NCI-H524 (cell line): ENCODE data around the gene DDX49.
A peak's percentile ranks its signal among the peaks of the same experiment; 100 is the strongest.
"Not testable (repeated sequence)": the region's sequence is repeated elsewhere in the genome, so short reads cannot be mapped to it uniquely, and the experiment has no call there.

Experiments
- DNase-seq, 2 experiments: peaks; one replicate each; lab custom pipeline; 2025; lab: John Stamatoyannopoulos, UW

Gene DDX49

DNA sequence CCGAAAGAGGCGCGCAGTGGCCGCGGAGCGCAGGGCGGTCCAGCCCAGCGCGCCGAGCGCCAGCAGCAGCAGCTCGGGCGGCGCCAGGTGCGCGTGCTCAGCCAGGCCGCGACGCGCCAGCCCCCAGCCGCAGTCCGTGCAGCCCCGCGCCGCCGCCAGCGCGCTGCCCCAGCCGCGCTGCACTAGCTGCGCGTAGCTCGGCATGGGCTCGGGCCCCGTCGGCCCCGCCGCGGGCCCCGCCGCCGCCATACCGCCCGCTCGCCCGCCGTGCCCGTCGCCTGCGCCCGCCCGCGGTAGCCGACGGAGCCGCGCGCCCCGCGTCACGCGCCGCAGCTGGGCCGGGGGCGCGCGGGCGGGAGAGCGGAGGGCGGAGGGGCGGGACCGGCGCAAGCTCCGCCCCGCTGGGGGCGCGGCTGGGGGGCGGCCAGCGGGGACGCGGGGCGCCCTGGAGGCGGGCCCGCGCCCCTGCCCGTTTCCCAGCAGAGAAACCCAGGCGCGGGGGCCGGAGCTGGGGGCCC, 23.6 kb upstream of the DDX49 start, which contains the start of gene CERS1:
TSS of gene CERS1 (minus strand) at position 335 of the 518 bp plus-strand sequence. CDS start at position 249, 86 bp downstream.
- DNase-seq, result peak; percentile 15 to 54

DNA sequence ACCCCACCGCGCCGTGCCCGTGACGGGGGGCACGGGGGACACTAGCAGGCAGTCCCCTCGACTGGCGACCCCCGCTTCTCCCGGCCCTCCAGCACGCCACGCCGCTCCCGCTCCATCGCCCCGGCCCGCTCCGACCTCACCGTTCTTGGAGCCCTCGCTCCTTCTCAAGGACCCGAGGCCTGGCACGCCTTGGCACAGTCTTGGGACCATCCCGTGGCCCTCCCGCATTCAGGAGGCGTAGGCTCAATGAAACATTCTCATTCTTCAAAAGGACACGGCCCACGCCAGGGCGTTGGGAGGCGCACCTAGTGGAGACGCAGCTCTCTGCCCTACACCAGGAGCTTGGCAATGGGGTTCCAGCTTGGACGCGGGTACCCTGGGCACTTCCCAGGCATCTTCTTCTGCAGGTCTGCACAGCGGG, 23.1 kb upstream of the DDX49 start:
- peak in 1 of 2 experiments; percentile 43 for DNase-seq

DNA sequence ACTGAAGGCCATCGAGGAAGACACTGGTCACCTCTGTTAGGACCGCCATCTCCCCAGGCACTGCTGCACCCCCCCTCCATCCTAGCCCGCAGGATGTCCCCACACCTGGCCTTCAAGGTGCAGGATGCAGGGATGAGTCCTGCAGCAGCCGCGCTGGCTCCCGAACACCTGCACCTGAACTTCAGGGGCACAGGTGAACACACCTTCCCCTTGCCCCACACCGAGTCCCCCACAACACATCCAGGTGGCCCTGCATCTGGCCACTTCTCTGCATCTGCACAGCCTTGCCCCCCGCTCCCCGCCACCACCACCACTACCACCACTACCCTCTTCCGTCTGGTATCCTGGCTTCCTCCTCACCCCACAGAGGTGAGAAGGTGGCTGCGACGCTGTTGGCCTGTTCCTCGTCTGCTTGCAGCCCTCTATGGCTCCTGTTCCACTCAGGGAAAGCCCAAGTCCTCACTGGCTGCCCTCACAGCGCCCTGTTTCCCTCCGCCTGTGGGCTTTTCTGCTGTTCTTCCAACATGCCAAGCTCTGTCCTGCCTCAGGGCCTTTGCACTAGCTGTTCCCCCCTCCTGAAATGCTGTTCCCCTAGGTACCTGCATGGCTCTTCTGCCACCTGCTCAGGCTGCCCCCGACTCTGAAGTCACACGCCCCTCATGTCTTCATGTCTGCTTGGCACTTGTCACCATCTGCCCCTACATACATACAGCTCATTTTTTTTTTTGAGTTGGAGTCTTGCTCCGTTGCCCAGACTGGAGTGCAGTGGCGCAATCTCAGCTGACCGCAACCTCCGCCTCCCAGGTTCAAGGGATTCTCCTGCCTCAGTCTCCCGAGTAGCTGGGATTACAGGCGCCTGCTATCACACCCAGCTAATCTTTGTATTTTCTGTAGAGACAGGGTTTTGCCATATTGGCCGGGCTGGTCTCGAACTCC, 22.2 kb upstream of the DDX49 start:
- DNase-seq, result no peak

DNA sequence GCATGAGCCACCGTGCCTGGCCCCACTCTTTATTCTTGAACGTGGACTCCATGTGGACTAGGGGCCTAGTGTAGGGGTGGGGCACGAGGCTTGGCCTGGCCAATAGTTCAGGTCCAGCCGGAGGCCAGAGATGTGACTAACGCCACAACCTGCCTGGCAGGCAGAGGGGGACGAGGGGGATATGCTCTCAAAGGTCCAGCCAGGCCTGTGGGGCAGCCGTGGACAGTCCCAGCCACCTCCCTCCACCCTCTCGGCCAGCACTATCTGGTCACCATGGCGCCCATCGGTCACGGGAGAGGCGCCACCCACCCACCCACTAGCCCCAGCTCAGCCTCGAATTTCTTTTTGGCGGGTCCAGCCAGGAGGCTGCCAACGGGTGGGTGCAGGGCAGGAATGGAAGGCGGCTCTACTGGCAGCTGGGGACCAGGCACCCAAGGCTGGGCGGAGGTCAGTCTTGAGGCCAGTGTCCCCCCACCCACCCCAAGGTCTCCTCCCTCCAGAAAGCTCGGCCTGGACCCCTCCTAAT, 21.4 kb upstream of the DDX49 start:
- DNase-seq, result no peak

DNA sequence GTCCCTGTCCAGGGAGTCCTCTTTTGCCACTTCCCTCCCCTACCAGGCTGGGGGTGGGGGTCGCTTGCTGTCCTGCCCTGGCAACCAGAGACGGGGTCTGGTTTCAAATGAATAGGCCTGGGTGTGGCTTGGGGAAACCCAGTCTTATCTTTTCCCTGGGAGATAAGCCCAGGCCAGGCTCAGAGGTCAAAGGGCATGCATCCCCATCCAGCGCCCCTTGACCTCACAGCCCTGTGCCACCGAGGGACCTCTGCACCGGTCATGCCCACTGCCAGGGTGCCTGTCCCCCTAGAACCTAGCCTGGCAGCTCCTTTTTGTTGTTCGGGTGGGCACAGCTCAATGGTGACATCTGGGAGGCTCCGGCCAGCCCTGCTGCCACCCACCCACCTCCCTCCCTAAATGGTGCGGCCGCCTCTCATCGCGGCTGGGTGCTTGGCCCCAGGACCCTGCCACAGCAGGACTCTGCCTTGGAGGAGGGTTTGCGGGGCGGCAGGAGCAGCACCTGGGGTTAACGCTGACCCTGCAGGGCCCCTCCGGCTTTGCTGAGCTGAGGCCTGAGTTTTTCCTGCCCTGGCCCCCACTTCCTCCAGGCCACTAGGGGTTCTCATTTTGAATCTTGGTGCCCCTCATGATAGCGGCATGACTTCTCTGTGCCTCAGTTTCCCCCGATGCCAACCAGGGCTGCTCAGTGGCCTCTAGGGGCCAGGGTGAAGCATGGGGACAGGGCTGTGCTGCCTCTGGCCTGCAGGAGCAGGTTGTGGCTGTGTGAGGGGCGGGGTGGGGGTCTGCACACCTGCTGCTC, 20.7 kb upstream of the DDX49 start:
- no peak for DNase-seq

DNA sequence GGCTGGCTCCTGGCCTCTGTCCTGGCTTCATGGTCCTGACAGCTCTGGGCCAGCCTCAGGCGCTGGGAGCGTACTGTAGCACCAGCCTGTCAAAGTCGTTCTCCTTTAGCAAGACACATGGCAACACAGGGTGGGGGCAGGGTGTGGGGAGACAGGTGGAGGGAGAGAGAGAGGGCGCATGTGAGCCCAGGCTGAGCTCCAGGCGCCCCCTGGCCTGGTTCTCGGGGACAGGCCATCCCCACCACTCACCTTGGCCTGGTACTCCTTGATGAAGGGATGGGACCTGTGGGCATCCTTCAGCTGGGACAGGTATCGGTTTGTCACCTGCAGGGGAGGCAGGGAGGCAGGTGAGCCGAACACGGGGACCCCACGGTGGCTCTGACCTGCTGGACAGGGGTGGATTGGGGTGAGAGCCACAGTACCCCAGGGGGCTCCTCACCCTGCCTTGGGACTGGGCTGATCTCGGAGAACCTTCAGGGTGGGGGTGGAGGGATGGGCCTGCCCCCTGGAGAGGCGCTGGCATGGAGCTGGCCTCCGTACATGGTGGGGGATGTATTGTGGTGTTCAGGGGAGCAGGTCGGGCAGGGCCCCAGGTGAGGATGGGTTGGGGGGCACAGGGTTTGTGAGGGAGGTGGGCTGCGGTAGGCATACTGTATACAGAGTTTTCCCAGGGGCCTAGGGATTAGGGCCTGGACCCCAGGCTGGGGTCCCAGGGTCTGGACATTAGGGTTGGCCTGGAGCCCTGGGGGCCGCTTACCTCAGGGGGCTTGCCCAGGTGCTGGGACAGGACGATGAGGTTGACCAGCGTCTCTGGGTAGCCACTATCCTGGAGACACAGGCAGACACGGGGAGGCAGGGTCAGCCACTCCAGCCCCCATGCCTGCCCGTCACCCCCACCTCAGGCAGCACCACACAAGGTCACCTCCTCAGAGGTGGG, 19.6 kb upstream of the DDX49 start:
- DNase-seq, result peak; percentile 14 to 45

DNA sequence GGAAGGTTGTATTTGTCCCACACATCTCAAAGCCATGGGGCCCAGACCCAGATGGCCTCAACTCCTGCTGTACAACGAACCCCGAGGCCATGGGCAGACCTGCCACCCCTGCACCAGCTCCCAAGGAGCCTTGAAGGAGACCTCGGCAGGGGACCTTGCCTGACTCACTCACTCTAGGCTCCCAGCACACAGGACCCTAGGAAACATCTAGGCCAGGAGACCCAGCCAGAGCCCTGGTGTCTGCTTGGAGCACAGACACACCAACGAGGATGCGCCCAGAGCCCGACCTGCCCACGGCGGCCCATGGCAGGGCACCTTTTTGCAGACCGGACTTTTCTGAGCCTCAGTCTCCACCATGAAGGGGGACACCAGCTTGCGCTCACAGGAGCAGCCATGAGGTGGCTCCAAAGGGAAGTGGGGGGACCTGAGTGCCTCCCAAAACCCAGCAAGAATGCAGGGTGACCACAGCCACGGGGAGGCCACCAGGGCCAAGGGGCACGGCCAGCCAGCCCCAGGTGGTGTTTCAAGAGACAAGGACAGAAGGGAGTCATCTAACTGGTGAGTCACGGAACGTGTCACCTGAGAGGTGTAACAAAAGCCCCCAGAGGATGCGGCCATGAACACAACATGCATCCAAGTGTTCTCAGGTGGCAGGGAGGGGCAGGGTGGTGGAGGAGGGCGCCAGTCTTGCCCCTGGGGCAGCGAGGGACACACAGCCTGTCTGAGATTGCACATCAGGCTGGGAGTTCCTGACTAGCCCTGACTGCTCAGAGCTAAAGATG, 18.6 kb upstream of the DDX49 start:
- no peak for DNase-seq

DNA sequence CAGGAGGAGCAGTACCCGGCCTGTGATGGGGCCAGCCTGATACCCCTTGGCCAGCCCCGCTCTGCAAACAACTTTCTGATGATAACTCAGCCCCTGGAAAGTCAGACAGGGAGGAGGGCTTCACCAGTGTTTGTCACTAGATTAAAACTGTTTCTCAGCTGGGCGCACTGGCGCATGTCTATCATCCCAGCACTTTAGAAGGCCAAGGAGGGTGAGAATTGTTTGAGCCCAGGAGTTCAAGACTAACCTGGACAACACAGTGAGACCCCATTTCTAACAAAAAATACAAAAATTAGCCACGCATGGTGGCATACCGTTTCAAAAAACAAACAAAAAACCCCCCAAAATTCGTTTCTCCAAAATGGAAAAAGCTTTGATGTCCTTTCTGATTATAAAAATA, 18.0 kb upstream of the DDX49 start:
- no peak for DNase-seq

DNA sequence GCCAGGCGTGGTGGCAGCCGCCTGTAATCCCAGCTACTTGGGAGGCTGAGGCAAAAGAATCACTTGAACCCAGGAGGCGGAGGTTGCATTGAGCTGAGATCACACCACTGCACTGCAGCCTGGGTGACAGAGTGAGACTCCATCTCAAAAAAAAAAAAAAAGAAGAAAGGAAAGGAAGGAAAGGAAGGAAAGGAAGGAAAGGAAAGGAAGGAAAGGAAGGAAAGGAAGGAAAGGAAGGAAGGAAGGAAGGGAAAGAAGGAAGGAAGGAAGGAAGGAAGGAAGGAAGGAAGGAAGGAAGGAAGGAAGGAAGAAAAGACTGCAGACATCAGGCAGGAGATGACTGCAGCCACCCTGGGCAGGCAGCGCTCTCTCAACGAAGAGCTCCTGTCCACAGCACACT, 17.0 kb upstream of the DDX49 start:
- DNase-seq, result not testable (repeated sequence)

DNA sequence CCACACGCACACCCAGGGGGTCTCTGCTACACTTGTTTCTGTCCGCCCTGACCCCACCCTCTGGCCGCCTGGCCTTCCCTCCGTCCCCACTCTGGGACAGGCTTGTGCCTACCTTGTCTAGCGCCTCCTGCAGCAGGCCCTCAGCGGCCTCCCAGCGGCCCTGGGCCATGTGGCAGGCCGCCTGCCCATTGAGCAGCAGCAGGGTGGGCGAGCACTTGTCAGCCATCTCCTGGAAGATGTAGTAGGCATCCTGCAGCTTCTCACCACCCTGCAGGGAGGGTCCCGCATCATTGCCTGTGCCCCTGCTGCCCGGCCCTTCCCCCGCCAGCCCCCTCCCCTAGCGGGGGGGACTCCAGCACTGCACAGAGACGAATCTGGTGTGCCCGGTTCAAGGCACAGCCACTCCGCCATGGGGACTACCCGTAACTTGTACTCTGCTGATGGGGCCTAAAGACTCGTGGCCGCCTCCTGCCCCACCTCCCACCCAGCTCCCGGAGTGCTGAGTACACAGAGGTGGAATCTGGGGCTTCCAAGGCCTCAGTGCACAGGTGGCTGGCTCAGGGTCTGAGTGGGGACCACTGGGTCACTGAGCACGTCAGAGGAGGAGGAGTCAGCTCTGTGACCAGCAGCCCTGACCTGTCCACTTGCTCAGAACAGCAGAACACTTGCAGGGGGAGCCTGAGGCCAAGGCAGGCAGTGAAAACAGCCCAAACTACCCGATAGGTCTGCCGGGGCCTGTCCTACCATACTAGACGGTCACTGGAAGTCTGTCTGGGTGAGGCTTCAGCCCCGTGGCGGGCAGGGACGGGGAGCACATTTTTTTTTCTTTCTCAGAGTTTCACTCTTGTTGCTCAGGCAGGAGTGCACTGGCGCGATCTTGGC, 16.1 kb upstream of the DDX49 start:
- DNase-seq, result no peak

DNA sequence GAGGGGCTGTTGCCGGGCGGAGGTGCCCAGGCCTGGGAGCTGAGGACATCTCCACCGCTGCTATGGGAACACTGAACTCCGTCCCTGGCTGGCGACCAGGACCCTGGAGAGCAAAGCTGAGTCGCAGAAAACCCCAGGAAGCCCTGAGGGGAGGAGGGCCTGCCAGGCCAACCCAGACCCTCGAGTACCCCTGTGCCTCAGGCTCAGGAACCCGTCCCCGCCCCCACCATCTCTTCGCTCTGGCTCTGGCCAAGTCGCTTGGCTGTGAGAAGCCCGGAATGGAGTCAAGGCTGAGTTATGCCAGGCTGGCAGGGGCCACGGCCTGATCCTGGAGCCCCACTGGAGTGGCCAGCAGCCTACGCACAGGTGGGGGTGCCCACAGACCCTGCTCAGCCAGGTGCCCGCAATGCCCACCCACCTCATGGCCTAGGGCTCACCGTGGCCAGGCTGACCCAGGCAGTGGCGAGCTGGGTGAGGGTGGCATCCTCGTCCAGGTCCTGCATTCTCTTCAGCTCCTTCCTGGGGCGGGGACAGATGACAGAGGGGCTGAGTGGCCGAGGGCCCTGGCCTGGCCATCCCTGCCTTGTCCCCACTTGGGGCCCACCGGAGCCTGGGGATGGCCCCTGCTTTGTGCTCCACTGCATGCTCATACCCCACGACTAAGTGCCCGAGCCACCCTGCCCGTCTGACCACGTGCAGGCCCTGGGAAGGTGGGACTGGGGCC, 15.0 kb upstream of the DDX49 start:
- DNase-seq, result no peak

DNA sequence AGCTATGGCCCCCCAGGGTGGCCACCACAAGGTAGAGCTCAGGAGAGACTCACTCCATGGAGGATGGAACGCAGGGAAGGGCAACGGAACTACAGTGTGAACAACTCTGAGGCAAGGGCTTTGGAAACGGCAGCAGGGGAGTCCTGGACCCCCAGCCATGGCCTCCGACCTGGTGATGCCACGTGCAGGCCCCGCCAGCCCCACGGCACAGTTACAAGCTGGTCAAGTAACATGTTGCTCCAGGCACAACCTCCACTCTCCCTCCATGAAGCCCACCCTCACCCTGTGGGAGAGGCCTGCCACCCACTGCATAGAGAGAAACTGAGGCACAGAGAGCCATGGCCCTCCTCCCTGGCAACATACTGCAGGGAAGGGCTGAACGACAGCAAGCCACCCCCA, 14.5 kb upstream of the DDX49 start:
- DNase-seq, result no peak

DNA sequence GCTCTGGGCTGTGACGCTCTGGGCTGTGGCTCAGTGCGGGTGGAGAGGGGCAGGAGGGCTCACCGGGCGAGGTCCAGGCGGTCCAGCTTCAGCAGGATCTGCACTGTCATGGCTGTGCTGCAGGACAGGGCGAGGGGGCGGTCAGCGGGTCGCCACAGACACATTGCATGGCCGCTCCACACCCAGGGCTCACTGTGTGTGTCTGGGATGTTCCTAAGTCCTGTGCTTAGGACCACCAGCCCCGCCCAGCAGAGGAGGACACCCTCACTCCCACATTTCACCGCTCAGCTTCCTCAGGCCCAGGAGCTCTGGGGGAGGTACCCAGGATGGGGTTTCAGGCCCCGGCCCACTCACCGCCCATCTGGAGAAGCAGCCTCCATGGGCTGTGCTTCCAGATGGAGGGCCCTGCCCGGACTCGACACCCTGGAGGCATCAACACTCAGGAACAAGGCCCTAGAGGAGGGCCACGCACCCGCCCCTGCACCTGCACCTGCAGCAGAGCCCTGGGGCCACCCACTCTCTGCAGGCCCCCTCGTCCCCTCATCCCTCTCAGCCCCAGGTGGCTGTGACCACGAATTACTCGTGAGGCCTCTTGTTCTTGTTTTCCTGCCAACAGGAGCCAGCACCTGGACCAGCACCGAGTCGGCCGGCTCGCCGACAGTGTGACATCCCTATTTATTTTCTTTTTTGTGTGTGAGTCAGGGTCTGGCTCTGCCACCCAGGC, 13.8 kb upstream of the DDX49 start:
- DNase-seq, result no peak

DNA sequence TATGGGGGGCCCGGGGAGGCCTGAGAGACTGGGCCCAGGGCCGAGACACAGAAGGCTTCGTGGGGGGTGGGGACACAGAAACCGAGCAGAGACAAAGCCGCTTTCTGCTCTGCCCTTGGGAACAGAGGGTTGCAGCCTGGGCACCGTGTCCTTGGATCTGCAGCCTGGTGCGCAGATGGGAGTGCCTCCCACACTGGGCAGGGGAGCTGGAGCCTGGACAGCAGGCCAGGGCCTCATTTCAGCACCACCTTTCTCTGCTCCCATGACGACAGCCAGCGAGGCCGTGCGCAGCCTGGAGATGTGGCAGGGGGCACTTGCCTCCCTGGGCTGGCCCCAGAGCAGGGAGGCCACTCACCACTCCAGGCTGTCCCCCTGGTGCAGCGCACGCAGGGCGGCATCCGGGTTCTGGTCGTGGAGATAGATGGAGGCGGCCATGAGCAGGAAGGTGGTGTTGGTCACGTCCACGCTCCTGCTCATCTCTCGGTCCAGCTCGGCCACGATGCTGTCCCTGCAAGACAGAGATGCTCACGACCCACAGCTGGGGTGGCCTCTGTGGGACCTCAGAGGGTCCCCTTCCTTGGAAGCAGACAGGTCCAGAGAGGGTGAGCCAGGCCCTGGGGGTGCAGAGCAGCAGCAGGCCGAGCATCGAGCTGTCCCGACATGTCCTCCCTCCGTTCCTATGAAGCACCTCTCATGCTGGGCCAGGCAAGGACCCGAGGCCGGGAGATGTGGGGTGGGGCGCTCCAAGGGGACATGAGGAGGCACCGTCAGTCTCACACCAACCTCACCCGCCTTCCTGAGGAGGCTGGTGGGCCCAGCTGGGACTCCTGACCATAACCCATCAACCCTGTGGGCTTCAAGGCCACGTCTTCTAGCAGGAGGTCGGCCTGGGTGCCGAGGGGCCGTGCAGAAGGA, 12.7 kb upstream of the DDX49 start:
- DNase-seq, result no peak

DNA sequence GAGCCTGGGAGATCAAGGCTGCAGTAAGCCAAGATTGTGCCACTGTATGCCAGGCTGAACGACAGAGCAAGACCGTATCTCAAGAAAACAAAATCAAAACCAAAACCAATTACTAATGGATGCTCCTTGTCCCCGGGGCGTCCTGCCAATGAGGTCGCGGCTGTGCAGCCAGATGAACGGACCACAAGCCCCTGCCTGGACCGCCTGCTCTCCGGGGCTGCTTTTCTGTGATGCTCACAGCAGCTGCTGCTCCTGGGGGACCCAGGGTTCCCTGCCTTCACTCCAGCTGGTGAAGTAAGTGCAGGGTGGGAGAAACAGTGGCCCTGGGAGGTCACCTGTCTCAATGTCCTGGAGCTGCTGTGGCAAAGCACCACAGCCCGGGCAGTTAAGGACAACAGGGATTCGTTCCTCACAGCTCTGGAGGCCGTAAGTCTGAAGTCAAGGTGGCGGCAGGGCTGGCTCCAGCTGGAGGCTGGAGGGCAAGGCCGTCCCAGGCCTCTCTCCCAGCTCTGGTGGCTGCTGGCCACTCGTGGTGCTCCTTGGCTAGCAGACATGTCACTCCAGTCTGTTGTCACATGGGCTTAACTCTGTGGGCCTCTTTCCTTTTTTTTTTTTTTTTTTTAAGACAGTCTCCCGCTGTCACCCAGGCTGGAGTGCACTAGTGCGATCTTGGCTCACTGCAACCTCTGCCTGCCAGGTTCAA, 10.4 kb upstream of the DDX49 start:
- DNase-seq, result no peak

DNA sequence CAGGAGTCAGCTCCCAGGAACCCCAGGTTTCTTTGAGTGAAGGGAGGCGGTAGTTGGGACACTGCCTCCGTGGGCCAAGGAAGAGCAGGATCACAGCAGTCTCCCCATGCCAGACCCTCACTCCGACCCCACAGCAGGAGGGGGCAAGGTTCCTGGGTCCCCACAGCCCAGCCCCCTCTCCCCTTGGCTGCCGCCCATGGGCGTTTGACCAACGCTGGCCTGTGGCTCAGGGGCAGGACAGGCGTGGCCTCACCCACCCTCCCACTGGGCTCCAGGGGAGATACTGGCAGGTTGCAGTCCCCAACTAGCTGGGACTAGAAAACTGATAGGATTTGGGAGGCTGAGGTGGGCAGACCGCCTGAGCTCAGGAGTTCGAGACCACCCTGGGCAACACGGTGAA, 9.5 kb upstream of the DDX49 start:
- no peak for DNase-seq
